ENCODE results near the gene HNF1A. TPM values are rescaled to one million over a fixed set of nuclear protein-coding genes. Genes with fewer than 3 reads are reported as not detected.

HNF1A gene
- total RNA-seq, 1 donor from 2014 or later, result not detected

- Mint-ChIP-seq H3K27me3 (ENCODE audit: low read depth) (peaks cover 18% of the 10 kb centered on the region), H3K4me3 (ENCODE audit: unreplicated experiment) (no peak overlapping the region), H3K36me3 (ENCODE audit: low read depth) (no peaks in the 10 kb centered on the region), H3K9me3 (ENCODE audit: low read depth) (no peaks in the 10 kb centered on the region), H3K4me1 (ENCODE audit: low read depth) (no peaks in the 10 kb centered on the region), H3K27ac (ENCODE audit: unreplicated experiment) (no peak overlapping the region)
- DNase-seq (ENCODE audit: low spot score), result peak; percentile 18
- TF ChIP-seq, protein P1, sequence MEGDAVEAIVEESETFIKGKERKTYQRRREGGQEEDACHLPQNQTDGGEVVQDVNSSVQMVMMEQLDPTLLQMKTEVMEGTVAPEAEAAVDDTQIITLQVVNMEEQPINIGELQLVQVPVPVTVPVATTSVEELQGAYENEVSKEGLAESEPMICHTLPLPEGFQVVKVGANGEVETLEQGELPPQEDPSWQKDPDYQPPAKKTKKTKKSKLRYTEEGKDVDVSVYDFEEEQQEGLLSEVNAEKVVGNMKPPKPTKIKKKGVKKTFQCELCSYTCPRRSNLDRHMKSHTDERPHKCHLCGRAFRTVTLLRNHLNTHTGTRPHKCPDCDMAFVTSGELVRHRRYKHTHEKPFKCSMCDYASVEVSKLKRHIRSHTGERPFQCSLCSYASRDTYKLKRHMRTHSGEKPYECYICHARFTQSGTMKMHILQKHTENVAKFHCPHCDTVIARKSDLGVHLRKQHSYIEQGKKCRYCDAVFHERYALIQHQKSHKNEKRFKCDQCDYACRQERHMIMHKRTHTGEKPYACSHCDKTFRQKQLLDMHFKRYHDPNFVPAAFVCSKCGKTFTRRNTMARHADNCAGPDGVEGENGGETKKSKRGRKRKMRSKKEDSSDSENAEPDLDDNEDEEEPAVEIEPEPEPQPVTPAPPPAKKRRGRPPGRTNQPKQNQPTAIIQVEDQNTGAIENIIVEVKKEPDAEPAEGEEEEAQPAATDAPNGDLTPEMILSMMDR (IDR thresholded peaks at IDR 0.05), result no peak
Observed at GRCh38 chr12:120933786-120934185, 44.6 kb upstream of the HNF1A start.

GRCh38 chr12:120936197-120936596 lies 42.1 kb upstream of the HNF1A start:
- DNase-seq (ENCODE audit: low spot score), result no peak
- TF ChIP-seq, protein P1 (IDR thresholded peaks at IDR 0.05), result no peak
- Mint-ChIP-seq H3K27me3 (ENCODE audit: low read depth) (peaks cover 21% of the 10 kb centered on the region), H3K4me3 (ENCODE audit: unreplicated experiment) (no peak overlapping the region), H3K36me3 (ENCODE audit: low read depth) (no peaks in the 10 kb centered on the region), H3K9me3 (ENCODE audit: low read depth) (no peaks in the 10 kb centered on the region), H3K4me1 (ENCODE audit: low read depth) (no peaks in the 10 kb centered on the region), H3K27ac (ENCODE audit: unreplicated experiment) (no peak overlapping the region)

GRCh38 chr12:120938496-120938895 lies 39.8 kb upstream of the HNF1A start:
- no peaks in the 10 kb centered on the region for H3K9me3 Mint-ChIP-seq (ENCODE audit: low read depth)
- TF ChIP-seq, protein P1 (IDR thresholded peaks at IDR 0.05), result no peak
- H3K4me3 Mint-ChIP-seq (ENCODE audit: unreplicated experiment), result no peak overlapping the region
- DNase-seq (ENCODE audit: low spot score), result no peak
- no peak overlapping the region for H3K27ac Mint-ChIP-seq (ENCODE audit: unreplicated experiment)
- H3K36me3 Mint-ChIP-seq (ENCODE audit: low read depth), result no peaks in the 10 kb centered on the region
- peaks cover 29% of the 10 kb centered on the region for H3K27me3 Mint-ChIP-seq (ENCODE audit: low read depth)
- no peaks in the 10 kb centered on the region for H3K4me1 Mint-ChIP-seq (ENCODE audit: low read depth)

DNA sequence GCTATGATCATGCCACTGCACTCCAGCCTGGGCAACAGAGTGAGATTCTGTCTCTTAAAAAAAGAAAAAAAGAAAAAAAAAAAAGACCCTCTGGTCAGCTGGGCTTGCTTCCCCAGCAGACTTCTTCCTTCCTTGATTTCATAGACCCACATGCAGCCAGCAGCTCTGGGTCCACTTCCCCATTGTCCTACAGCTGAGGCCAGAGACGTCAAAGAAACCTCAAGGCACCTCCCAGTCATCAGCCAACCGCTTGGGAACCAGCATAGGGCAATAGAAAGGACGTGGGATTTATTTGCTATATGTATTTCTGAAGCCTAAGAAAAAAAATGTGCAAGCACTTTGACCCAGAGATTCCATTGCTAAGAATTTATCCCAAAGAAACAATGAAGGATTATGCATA lies 38.8 kb upstream of the HNF1A start:
- Mint-ChIP-seq H3K27ac (ENCODE audit: unreplicated experiment) (no peak overlapping the region), H3K4me3 (ENCODE audit: unreplicated experiment) (no peak overlapping the region), H3K36me3 (ENCODE audit: low read depth) (no peaks in the 10 kb centered on the region), H3K27me3 (ENCODE audit: low read depth) (peaks cover 28% of the 10 kb centered on the region), H3K4me1 (ENCODE audit: low read depth) (no peaks in the 10 kb centered on the region), H3K9me3 (ENCODE audit: low read depth) (no peaks in the 10 kb centered on the region)
- no peak for DNase-seq (ENCODE audit: low spot score)
- TF ChIP-seq, protein P1 (IDR thresholded peaks at IDR 0.05), result no peak

DNA sequence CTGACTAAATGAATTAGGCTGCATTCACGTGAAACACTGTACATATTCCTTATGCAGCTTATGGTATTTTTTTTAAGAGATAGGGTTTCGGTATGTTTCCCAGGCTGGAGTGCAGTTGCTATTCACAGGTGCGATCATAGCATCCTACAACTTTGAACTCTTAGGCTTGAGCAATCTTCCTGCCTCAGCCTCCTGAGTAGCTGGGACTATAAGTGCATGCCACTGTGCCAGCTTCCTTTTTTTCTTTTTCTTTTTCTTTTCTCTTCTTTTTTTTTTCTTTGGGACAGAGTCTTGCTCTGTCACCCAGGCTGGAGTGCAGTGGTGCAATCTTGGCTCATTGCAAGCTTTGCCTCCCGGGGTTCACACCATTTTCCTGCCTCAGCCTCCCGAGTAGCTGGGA lies 38.3 kb upstream of the HNF1A start:
- H3K4me3 Mint-ChIP-seq (ENCODE audit: unreplicated experiment), result no peak overlapping the region
- H3K9me3 Mint-ChIP-seq (ENCODE audit: low read depth), result no peaks in the 10 kb centered on the region
- no peaks in the 10 kb centered on the region for H3K36me3 Mint-ChIP-seq (ENCODE audit: low read depth)
- no peaks in the 10 kb centered on the region for H3K4me1 Mint-ChIP-seq (ENCODE audit: low read depth)
- TF ChIP-seq, protein P1 (IDR thresholded peaks at IDR 0.05), result no peak
- H3K27ac Mint-ChIP-seq (ENCODE audit: unreplicated experiment), result no peak overlapping the region
- no peak for DNase-seq (ENCODE audit: low spot score)
- H3K27me3 Mint-ChIP-seq (ENCODE audit: low read depth), result peaks cover 27% of the 10 kb centered on the region
